Measurements from ENCODE around the gene MPC1.

Gene MPC1

DNA sequence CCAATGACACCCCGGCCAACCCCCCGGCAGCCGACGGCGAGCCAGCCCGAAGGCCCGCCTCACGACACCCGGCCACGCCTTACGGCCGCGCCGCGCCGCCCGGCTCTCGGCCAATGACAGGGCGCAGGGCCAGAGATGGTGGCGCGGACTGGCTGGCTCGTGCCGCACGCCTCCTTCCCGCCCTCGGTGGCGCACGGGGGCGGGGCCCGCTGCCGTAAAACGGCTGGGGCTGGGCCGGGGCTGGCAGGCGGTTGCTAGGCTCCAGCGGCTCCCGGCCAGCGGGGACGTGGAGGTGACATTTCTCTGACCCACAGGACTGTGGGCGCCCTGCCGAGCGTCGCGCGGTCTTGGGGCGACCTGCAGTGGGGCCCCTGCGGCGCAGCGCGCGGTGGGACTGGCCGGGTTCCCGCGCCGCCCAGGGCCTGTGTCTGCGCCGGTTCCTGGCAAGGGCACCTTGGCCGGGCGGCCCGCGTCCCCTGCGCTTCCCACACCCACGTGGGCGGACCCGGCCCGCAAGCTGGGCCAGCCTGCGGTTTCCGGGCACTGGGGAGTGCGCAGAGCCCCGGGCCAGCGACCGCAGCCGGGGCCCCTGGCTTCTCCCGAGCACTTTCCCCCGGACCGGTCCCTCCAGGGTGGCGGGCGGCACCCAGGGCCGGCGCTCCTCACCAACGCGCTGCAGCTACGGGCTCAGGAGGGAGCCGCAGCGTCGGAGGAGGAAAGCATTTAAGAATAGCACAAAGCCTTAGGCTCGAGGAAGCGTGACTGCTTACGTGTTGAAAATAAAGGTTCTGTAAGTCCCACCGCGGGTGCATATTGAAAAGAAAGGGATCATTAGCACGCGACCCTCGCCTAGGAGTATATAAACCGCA lies at the start of gene MPC1:
Gene MPC1, minus strand, starts transcription at position 8 of the 869 bp plus-strand sequence. CDS start 64 bp downstream, outside the sequence.
- peak; percentile 66 for DNase-seq

DNA sequence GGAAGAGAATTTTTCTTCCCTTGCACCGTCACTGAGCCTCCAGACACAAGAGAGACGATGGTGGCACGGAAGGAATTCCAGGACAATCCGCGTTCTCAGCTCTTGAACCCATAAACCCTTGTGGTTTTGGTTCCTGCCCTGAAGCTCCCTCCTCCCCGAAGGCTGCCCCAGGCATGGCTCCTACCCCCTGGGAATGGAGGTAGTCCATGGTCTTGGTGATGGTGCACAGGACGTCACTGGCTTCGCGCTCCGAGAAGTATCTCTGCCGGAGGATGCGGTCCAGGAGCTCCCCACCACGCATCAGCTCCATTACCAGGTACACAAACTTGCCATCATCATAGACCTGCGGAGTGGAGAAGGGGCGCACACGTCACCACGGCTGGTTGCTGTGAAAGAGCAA lies 47.5 kb upstream of the MPC1 start:
- no peak for DNase-seq

DNA sequence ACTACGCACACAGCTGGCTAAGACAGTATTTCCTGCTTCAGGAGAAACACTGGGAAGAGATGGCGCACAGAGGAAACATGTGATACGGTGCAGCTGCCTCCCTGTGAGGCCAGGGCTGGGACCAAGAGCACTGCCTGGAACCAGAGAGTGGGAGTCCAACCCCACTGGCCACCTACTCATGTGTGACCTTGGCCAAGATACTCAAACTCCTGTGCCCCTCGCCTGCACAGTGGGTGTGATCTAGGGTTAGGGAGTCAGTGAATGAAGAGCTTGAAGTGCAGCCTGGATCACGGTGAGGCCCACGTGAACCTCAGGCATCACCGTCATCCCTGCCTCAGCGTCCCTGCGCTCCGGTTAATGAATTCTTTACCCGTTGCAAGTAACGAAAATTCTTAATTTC lies 41.7 kb upstream of the MPC1 start:
- no peak for DNase-seq

DNA sequence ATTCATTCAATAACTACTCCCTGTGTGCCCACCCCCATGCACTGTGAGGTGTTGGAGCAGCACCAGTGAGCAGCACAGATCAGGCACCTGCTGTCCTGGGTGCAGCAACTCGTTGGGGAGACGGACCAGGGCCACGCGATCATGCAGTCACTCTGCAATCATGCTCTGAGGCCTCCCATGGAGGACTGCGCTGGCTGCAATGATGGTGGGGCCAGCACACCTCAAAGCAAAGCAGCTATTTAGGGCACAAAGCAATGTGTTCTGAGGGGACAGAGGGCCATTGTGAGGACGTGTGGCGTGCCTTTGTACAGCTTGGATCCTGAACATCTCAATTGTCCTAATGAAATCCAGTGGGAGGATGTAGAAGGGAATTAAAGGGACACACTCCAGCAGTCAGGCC lies 41.0 kb upstream of the MPC1 start:
- no peak for DNase-seq

DNA sequence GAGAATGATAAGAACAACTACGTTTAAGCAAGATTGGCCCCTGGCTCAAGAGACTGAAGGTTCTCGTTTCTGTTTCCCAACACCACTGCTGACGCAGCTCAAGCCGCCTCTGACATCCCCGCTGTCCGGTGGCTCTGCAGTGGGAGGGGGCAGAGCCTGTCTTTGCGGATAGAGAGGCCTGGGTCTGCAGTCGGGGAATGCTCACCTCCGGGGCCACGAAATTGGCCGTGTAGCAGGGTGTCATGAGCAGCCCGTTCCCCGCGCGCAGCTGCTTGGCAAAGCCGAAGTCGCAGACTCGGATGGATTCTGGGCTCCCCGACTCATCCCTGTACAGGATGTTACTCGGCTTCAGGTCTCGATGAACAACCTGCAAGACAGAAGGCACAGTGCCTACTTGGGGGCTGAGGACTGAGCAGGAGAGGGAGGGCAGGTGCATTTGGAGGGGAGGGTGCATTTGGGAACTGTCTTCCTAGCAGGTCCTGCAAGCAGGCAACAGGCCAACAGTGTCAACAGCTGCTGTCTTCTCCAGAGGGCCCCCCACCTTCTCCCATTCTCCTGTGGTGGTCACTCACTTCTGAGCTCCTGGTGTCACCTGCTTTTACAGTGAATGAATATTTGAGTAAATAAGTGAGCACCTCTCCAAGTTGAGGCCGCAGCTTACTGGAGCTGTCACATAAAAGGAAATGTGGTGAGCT lies 40.5 kb upstream of the MPC1 start:
- DNase-seq: no peak

DNA sequence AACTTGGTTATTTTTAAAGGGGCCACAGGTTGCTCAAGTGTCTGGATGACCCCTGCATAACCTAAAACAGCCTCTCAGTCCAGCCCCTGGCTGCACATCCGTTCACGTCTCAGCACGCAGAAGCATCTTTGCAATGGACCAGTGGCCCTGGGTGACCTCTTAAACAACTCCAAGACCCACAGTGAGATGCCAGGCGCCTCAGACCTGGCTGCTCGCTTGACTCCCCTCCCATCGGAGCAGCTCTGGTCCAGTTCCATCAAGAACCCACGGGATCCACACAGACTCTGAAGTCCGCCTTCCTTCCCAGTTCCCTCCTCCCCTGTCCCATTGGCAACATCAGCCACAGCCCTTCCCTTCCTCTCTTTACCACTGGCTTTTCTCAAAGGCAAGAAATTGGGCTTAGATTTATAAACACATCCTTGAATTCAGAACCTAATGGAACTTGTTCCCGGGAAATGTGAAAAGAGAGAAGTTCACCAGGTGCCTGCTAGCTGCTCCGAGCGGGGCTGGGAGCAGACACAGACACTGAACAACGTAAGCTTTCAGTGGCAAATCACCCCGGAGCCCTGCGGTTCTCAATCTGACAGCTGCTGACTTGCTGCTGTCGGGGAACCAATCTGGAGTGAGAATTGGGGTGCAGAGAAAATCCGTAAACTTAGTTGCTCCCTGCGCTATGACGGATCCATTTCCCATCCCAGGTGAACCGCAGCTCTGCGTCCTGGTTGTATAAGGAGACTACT lies 39.6 kb upstream of the MPC1 start:
- DNase-seq: no peak

DNA sequence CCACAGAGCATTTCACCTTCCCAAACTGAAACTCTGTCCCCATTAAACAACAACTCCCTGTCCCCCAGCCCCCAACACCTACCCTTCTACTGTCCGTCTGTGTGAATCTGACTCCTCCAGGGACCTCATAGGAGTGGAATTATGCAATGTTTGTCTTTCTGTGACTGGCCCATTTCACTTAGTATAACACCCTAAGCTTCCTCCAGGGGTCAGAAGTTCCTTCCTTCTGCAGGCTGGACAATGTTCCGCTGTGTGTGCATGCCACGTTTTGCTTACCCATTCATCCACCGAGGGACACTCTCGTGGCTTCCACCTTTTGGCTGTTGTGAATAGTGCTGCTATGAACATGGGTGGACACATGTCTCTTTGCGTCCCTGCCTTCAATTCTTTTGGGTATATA lies 37.6 kb upstream of the MPC1 start:
- DNase-seq: no peak

DNA sequence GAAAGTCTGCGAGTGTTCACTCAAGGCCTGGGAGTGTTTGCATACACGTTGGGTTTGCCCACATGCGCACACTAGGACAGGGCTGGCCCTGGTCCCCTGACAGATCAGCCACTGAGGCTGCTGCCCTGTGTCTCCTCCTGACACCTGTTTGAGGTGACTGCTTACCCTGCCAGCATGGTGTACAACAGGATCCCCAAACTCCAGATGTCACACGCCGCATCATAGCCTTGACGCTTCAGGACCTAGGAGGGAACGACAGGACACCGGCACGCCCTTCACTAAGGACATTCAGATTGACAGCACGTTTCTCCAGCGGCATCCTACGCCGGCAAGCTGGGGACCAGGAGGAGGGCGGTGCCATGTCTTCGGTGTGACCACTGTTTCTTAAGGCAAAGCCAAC lies 37.0 kb upstream of the MPC1 start:
- DNase-seq: no peak

DNA sequence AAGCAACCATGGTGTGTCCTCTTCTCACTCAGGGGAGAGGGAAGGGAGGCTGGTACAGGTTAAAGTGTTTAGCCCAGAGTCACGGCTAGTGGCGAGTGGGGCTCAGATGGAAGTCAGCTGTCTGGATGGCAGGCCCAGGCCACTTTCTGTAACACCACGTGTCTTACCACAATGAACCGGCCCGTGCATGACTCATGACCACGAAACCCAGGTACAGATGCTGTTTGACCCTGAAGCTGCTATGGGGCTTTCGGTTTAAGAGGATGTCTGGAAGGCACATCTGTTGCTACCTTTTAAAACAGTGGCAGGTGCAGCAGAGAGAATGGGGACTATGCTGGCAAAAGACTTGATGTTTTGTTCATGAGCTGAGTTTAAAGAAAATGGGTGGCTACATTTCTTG lies 36.5 kb upstream of the MPC1 start:
- DNase-seq: no peak

DNA sequence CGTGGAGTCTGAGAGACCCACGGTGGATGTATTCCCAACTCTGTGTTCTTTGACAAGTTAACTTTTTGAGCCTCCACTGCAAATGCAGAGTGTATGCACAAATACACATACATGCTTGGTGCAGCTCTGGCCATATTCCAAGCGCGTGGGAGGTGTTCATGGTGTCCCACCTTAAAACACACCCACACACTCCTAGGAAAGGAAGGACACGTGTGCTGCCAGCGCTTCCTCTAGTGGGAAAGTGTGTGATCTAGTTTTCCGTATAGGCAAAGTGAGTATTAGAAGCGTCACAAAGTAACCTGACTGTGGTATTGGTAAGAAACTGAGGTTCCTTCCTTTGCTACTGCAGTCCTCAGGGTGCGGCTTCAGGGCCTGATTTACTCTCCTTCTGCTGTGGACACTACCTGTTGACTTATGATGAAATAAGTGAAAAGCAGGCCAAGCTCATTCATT lies 36.0 kb upstream of the MPC1 start:
- no peak for DNase-seq

DNA sequence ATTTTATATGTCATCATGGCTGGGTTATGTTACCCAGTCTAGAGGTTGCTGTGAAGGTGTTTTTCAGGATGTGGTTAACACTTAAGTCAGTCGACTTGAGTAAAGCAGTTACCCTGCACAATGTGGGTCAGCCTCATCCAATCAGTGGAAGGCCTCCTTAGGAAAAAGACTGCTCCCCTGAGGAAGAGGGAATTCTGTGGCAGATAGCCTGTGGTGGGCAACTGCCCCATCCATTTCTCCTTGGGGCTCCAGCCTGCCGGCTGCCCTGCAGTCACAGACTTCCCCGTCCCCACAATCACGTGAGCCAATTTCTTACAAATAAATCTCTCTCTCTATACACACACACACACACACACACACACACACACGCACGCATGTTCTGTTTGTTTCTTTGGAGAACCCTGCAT lies 34.5 kb upstream of the MPC1 start:
- DNase-seq: no peak

DNA sequence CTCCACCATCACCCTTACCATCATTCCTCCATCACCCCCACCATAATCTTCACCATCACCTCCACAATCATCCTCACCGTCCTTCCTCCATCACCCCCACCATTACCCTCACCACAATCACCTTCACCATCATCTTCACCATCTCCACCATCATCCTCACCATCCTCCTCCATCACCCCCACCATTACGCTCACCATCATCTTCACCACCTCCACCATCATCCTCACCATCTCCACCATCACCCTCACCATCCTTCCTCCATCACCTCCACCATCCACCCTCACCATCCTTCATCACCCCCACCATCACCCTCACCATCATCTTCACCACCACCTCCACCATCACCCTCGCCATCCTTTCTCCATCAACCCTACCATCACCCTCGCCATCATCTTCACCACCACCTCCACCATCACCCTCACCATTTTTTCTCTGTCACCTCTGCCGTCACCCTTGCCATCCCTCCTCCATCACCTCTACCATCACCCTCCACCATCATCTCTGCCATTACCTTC lies 33.1 kb upstream of the MPC1 start:
- no peak for DNase-seq

DNA sequence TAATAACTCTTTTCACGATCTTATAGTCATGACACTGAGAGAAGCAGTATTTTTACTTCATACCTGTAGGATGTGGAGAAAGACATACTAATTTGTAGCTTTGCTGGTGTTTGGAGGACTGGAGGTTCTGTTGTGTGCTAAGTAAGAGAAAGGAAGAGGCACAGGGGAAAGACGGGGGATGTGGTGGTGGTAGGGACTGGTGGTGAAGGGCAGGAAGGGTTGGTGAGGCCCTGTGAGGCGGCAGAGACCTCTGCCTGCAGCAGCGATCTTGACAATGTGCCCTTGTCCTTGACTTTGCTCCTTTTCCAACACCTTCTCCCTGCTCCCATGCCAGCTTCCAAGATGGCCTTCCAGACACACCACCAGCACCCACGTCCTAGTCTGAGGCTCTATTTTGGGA lies 32.6 kb upstream of the MPC1 start:
- DNase-seq: no peak

DNA sequence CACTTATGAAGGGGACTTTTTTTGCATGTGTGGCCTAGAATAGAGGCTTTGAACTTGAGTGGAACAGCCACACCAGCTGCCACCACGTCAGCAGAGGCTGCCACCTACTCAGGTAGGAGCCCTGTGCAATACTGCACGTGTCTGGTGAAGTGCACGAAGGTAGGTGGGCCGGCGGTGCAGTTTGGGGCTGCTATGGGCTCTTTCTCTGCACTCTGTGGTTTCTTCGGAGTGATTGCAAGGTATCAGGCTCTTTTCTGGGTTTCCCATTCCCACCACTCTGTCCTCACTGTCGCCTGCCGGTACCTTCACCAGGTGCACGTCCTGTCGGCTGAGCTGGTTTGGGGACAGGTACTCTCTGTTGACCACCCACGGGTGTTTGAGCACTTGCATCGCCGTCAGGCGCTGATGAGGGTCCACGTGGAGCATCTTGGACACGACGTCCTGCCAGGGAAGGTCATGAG lies 30.8 kb upstream of the MPC1 start:
- DNase-seq: no peak

DNA sequence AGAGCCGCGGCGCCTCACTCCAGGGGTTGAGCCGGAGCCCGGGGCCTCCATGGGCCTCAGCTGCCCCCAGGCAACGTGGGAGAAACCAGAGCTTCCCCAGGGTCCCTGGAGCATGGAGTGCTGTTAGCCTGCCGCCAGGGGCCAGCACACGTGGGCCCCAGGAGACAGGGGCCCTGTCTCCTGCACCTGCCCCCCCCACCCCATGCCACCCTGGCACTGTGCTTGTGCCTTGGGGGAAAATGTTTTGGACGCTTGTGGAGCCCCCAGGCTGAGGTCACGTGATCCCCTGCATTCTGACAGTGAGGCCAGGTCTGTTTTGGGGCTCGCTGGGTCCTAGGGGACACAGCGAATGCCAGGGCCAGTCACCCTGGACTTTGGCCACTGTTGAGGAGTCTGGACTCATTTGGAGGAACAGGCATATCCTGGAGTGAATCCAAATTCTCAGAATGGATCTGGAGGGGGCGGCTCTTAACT lies 30.2 kb upstream of the MPC1 start:
- DNase-seq: no peak

DNA sequence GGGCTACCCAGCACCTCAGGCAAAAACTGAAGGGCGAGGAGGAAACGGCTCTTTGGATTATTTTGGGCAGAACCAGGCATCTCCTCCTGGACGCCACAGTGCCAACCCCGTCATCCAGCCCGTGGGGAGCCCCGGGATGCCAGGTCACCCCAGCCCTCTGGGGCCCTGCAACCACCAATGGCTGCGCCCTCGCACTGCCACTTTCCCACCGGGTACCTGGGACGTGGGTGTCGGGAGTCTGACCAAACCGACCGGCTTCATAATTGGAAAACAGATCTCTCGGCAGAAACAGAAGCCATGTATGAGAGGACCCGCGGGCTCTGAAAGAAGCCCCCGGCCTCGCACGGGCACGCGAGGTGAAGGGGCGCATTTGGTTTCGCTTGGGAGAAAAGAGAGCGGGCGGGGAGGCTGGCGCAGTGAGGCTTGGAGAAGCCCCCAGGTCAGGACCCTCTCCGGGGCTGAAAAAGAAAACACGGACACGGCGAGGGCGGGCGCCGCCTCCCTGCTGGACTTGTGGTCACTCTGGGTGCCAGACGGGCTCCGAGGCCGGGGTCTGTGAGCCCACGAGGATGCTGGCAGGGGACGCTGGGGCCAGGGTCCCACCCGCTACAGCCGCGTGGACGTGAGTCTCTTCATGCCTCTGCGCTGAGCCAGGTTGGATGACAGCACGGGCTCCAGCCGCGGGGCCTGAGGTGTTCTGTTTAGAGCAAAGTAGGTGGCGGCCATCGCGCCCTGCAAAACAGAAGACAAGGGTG lies 29.6 kb upstream of the MPC1 start:
- no peak for DNase-seq

DNA sequence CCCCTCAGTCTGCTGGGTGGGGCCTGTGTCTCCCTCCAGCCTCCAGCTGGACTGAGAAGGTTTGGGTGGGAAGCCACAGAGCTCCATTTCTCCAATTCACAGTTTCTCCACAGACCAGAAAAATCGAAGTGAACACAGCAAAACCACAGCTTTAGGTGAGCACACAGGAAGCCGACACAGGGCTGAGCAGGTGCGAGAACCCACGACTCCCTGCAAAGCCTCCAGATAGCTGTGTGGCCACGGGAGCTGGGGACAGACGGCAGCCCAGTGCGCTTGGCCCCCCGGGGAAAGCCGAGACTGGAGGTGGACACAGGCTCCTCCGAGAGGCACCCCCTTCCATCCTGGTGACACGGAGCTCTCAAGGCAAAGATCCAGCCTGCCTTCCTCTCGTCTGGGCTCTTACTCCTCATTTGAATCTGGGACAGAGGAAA lies 29.0 kb upstream of the MPC1 start:
- DNase-seq: no peak

DNA sequence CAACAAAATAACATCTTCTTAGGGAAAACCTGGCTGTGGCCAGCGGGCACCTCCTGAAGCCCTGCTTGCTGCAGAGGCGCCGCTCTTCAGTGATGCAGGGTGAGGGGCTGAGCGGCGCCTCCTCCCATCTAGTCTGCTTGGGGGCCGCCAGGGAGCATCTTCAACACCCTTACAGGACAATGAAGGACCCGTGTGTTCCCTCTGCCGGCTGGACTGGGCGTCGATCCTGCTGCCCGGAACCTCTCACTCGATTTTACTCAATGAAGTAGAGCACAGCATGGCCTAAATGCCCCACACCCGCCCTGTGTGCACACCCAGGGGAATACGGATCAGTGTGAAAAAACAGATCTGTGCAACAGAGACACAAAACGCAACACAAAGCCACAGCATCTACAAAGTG lies 28.5 kb upstream of the MPC1 start:
- DNase-seq: no peak

DNA sequence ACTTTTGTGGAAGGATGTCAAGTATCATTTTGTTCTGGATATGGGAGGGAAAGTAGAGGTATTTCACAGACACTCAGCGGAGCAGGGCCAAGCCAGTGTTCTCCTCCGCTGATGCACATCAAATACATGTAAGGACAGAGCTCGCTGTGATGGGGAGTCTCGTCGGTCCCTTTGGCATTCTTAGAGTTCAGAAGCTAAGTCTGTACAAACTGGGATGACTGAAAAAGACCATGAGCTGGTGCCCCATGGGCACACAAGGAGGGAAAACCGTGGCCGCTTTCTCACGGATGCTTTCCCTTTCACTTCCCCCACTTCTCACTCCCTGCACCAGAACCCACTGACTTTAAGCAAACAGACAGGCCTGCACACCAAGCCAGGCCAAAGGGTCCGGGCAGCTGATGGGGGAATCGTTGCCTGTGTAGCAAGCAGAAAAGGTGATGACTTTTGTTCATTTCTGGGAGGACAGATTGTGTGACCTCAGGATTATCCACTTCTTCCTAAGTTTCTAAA lies 27.7 kb upstream of the MPC1 start:
- no peak for DNase-seq

DNA sequence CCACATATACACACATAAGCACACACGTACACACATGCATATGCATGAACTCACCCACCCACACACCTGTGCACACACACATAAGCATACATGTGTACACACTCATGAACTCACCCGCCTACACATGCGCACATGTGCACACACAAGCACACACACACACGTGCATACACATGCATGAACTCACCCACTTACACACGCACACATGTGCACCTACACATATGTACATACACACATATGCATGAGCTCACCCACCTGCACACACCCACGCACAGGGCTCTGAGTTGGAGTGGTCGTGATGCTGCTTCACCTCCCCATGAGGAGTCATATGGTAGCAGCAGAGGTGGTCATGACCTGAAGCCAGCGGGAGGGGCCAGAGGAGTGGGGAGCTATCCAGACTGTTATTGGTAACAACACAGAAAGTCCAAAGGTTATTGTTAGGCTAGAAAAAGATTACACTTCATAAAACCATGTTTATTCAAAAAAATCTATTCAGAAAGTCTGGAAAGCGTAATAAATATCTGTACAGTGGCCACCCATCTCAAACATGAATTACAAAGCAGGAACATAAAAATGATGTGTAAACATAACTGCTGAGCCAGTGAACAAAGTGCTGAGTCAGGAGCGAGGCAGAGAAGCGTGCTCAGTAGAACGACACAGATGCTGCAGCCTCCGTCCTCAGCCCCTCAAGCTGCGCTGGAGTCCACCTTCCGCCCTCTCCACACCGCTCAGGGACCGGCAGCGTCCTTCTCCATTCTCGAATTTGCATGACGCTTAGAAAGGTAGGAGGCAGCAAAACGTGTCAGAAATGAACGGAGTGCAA lies 26.4 kb upstream of the MPC1 start:
- DNase-seq: no peak

DNA sequence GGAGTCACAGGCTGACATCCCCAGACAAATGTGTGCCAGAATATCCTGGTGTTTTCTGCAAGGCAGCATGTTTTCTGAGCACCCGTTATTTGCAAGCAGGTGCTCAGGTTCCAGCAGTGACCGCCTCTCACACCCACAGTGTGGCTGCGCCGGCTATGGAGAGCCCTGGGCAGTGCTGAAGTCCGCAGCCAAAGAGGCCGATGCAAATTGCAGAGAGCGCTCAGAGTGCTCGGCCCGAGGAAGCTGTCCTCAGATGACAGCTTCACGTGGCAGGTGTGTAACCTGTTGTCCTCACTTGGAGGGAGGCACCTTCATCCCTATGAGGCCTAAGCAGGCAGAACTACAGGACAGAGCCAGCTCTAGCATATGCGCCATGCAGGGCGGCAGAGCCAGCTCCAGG lies 23.5 kb upstream of the MPC1 start:
- no peak for DNase-seq
